Measurements from ENCODE around the gene AKAP8. TPM values are rescaled to one million over a fixed set of nuclear protein-coding genes. Genes with fewer than 3 reads are reported as not detected.

AKAP8 gene
- total RNA-seq, result 55.4 and 56.2 TPM in 2 replicates

DNA sequence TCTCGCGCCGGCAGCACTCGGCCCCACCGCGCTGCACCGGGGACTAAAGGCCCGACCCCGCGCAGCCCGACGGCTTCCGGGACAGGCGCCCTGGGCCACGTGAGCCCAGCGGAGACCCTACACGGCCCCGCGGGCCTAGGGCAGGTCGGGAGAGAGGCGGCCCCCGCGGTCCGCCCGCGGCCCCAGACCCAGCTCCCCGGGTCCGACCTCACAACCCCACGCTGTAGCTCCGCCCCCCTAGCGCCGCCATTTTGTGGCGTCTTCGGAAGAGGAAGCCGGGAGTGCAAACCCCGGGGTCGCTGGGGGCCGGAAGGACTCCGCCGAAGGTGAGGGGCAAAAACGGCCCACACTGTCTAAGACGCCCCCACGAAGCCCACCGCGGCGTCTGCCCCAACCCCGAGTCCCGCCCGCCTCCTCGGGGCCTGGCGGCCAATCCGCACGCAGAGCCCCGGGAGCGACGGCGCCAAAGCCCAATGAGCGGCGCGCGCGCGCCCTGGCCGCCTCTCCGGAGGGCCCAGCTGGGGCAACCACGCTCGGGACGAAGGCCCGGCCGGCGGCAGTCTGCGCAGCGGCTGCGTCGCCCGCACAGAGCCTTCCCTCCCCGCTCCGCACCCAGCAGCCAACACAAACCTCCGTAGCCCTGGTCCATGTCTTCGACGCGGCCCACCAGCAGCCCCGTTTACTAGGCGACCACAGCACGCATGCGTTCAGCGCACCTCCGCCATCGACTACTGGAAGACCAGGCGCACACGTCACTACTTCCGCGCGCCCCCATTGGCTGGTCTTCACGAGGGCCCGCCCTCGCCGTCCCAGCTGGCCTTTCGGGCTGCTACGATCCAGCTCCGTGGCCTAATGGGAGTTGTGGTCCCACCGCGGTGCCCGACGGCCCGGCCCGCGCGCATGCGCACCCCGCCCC lies at the start of gene AKAP8:
Gene AKAP8 (minus strand): TSS at position 705 of the 916 bp plus-strand sequence. CDS start 56 bp downstream, at position 649.
- peak within 1 kb of the TSS; percentile 86 for H3K4me3 Mint-ChIP-seq
- H3K9me3 Mint-ChIP-seq, result no peaks in the 10 kb centered on the region
- peak within 1 kb of the TSS; percentile 100 for H3K27ac Mint-ChIP-seq
- H3K36me3 Mint-ChIP-seq (ENCODE audit: low read depth), result peaks cover 18% of the 10 kb centered on the region
- peaks cover 2% of the 10 kb centered on the region for H3K27me3 Mint-ChIP-seq
- DNase-seq, result peak; percentile 99
- intact Hi-C loops (cut with micrococcal nuclease), result loop anchor here (1.0 to 5.0 kb wide), 6 partner anchors 40 to 254 kb away; partner anchors contain the start of gene BRD4
- peaks cover 33% of the 10 kb centered on the region for H3K4me1 Mint-ChIP-seq

DNA sequence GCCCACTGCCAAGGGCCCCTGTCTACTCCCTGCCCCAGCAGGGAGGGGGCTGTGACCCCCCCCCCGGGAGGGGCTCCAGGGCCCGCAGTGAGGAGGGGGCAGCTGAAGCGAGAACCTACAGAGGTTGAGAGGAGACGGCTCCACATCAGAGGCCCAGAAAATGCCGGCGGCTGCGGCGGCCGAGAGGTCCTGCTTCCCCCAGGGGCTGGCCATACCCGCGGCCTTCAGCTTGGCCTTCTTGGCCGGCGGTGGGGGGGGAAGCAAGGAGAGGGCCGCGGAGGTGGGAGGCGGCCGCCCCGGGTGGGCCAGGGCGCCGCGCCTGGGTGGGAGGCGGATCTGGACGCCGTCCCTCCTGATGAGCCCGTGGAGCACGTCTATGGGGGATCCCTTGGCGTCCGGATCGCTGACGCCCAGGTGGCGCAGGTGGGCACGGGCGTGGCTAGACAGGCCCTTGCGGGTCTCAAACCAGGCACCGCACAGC lies 48.4 kb upstream of the AKAP8 start:
- DNase-seq, result no peak
- intact Hi-C loops (cut with micrococcal nuclease), result no loop called here
- H3K36me3 Mint-ChIP-seq (ENCODE audit: low read depth), result peaks cover 50% of the 10 kb centered on the region
- H3K27ac Mint-ChIP-seq, result no peak overlapping the region
- peaks cover 23% of the 10 kb centered on the region for H3K4me1 Mint-ChIP-seq
- H3K4me3 Mint-ChIP-seq, result no peak overlapping the region
- H3K27me3 Mint-ChIP-seq, result peaks cover under 1% of the 10 kb centered on the region
- no peaks in the 10 kb centered on the region for H3K9me3 Mint-ChIP-seq

DNA sequence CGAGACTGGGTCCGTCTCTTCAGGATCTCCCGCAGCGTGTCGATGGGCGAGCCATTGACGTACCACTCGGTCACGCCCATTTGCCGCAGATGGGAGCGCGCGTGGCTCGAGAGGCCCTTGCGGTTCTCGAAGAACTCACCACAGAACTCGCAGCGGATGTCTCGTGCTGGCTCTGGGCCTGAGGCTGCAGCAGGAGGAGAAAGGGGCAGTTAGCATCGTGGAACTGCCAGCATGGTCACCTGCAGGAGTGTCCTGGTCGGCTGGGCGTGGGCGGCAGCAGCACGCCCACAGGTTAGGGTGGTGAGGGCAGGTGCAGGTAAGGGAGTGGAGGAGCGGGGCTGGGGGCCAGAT lies 47.7 kb upstream of the AKAP8 start:
- Mint-ChIP-seq H3K4me1 (peaks cover 22% of the 10 kb centered on the region), H3K4me3 (no peak overlapping the region), H3K9me3 (no peaks in the 10 kb centered on the region), H3K27ac (no peak overlapping the region), H3K27me3 (no peaks in the 10 kb centered on the region), H3K36me3 (ENCODE audit: low read depth) (peaks cover 56% of the 10 kb centered on the region)
- no peak for DNase-seq
- intact Hi-C loops (cut with micrococcal nuclease), result no loop called here

DNA sequence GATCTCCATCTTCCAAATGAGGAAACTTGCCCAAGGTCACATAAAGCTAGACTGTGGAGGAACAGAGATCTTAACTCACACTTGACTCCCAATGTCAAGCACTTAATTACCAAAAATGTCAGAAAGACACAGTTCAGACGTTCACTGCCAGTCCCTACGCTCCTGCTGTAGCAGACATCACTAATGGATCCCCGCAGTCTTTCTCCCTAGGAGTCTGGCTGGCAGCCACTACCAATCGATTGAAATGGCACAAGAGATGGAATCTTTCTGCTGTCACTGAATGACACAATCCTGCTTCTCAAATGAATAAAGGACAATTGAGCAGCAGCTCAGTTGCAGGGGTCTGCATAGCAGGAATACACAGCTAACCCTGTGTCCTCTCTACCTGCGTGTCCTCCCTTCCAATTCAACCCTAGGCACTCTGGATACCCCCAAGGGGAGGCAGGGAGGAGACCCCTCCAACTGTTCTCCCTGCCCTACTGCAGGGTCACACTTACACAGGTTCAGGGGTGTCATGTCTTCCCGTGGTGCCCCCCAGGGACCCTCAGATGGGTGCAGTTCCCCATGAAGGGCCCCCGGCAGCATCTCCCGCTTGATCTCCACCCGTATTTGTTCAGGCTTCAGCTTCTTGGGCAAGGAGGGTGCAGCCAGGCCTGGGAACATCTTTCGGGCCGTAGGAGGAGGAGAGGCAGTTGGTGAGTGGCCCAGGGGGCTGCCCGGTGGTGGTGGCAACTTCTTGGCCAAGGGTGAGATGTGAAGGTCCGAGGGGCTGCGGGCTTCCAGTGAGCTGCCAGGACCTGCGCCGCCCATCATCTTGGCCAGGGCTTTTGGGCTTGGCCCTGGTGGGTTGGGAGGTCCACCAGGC lies 47.1 kb upstream of the AKAP8 start:
- H3K36me3 Mint-ChIP-seq (ENCODE audit: low read depth), result peaks cover 59% of the 10 kb centered on the region
- no peak for DNase-seq
- peaks cover 19% of the 10 kb centered on the region for H3K4me1 Mint-ChIP-seq
- no peaks in the 10 kb centered on the region for H3K9me3 Mint-ChIP-seq
- no peaks in the 10 kb centered on the region for H3K27me3 Mint-ChIP-seq
- no peak overlapping the region for H3K4me3 Mint-ChIP-seq
- intact Hi-C loops (cut with micrococcal nuclease), result no loop called here
- H3K27ac Mint-ChIP-seq, result peak overlapping the region; percentile 19

DNA sequence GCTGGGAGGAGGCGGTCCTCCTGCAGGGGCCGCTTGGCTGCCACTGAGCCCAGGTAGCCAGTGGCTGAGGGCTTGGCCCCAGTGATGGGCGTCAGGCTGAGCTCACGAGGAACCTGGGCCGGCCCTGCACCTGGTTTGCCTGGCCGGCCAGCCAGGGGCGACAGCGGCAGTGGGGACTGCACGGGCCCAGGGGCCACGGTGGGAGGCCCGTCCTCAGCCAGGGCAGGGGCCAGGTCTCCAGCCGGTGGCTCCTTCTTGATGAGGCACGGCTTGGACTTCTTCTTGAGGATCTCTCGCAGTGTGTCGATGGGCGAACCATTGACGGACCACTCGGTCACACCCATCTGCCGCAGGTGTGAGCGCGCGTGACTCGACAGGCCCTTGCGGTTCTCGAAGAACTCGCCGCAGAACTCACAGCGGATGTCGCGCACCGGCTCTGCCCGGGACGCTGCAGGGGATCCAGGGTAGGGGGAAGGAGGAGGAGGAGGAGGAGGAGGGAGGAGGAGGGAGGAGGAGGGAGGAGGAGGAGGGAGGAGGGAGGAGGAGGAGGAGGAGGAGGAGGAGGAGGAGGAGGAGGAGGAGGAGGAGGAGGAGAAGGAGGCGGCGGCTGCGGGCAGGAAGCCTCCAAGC lies 45.8 kb upstream of the AKAP8 start:
- Mint-ChIP-seq H3K4me3 (no peak overlapping the region), H3K9me3 (no peaks in the 10 kb centered on the region), H3K4me1 (peaks cover 8% of the 10 kb centered on the region), H3K27ac (no peak overlapping the region), H3K36me3 (ENCODE audit: low read depth) (peaks cover 54% of the 10 kb centered on the region), H3K27me3 (no peaks in the 10 kb centered on the region)
- no peak for DNase-seq
- intact Hi-C loops (cut with micrococcal nuclease), result no loop called here

DNA sequence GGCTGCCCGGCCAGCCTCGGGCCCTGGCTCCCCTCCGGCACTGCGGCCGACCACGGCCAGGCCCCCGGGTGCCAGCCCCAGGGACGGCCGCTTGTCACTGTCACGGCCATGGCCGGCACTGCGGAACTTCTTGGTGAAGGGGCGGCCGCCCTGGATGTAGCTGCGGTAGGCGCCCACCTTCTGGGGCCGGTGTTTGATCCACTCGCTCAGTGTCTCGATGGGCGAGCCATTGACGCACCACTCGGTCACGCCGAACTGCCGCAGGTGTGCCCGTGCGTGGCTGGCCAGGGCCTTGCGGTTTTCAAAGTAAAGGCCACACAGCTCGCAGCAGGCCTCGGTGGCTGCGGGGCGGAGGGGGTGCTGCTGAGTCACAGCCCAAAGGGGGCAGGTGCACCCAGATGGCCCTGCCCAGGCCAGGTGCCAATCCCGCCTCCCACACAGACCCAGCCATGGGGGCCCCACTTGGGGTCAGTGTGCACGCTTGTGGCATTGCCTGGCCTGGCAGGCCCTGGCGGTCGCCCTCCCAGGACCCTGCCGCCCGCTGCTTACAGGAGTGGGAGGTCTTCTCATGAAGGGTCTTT lies 45.2 kb upstream of the AKAP8 start:
- no peak for DNase-seq
- Mint-ChIP-seq H3K4me3 (no peak overlapping the region), H3K27me3 (no peaks in the 10 kb centered on the region), H3K27ac (no peak overlapping the region), H3K36me3 (ENCODE audit: low read depth) (peaks cover 54% of the 10 kb centered on the region), H3K4me1 (peaks cover 10% of the 10 kb centered on the region), H3K9me3 (no peaks in the 10 kb centered on the region)
- intact Hi-C loops (cut with micrococcal nuclease), result no loop called here

DNA sequence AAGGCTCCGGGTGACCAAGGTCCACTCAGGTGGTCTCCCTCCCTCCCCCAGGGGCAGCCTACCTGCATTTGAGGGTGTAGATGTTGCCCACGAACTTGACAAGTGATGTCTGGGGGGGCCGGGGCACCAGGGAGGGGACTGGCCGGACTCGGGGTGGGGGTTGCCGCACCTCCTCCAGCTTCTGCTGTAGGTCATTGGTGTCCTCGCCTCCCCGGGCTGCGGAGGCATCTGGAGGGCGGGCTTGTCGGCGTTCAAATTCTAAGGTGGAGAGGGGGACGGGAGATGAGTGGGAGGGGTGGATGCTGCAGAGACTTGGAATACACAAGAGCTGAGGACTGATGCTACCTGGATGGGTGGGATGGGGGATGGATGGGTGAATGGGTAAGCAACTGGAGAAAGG lies 44.5 kb upstream of the AKAP8 start:
- H3K4me1 Mint-ChIP-seq, result peaks cover 15% of the 10 kb centered on the region
- no peaks in the 10 kb centered on the region for H3K9me3 Mint-ChIP-seq
- H3K4me3 Mint-ChIP-seq, result no peak overlapping the region
- intact Hi-C loops (cut with micrococcal nuclease), result no loop called here
- H3K36me3 Mint-ChIP-seq (ENCODE audit: low read depth), result peaks cover 54% of the 10 kb centered on the region
- DNase-seq, result no peak
- no peak overlapping the region for H3K27ac Mint-ChIP-seq
- H3K27me3 Mint-ChIP-seq, result no peaks in the 10 kb centered on the region

DNA sequence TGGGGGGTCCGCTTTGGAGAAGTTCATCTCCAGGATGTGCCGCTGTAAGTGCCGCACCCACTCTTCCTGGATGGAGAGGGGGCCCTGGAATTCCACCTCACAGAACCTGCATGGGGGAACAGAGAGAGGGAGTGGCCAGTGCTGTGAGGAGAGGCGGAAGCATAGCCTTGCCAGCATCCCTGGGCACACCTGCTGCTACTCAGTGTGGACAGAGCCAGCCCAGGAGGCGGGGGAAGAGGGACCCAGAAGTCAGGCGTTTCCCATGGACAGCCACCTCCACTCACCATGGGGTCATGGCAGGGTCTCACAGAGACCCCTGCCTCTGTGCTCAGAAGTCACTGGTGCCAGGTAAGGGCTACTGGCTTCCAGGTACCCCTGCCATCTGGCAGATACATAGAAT lies 43.5 kb upstream of the AKAP8 start:
- no peaks in the 10 kb centered on the region for H3K9me3 Mint-ChIP-seq
- H3K4me3 Mint-ChIP-seq, result no peak overlapping the region
- H3K4me1 Mint-ChIP-seq, result peaks cover 15% of the 10 kb centered on the region
- DNase-seq, result no peak
- H3K27me3 Mint-ChIP-seq, result no peaks in the 10 kb centered on the region
- H3K27ac Mint-ChIP-seq, result no peak overlapping the region
- intact Hi-C loops (cut with micrococcal nuclease), result no loop called here
- peaks cover 56% of the 10 kb centered on the region for H3K36me3 Mint-ChIP-seq (ENCODE audit: low read depth)

DNA sequence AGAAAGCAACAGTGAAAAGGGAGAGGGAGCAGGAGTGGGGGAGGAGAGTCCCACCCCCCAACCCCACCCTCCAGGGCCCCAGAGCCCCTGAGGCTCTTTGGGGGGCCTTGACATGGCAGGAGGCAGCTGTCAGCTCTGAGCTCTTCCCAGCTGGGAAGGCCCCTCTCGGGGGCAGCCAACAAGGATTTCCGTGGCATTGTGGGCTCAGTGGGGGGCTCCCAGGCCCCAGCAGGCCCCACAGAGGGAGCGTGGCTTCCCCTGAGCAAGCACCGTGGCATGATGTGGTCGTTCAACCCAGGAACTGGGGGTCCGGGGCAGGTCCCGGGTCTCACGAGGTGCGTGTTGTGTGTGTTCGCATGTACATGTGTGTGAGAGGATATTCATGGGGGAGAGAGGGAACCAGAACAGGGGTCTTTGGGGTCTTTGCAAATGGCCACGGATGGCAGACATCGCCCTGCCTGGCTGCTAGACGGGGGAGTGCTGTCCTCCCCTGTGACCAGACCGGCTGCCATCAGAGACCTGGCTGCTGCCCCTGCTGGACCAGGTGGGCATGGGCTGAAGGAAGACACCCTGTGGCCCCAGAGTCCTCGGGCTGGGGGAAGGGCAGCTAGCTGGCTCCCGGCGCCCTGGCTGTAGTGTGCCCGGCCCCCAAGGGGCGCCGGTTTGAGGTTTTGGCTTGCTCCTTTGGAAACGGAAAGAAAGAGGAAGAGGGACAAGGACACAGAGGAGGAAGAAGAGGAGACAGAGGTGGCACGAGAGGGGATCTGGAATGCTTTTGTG lies 42.9 kb upstream of the AKAP8 start:
- intact Hi-C loops (cut with micrococcal nuclease), result no loop called here
- Mint-ChIP-seq H3K36me3 (ENCODE audit: low read depth) (peaks cover 54% of the 10 kb centered on the region), H3K9me3 (no peaks in the 10 kb centered on the region), H3K27ac (no peak overlapping the region), H3K4me1 (peaks cover 21% of the 10 kb centered on the region), H3K4me3 (no peak overlapping the region), H3K27me3 (no peaks in the 10 kb centered on the region)
- DNase-seq, result no peak

DNA sequence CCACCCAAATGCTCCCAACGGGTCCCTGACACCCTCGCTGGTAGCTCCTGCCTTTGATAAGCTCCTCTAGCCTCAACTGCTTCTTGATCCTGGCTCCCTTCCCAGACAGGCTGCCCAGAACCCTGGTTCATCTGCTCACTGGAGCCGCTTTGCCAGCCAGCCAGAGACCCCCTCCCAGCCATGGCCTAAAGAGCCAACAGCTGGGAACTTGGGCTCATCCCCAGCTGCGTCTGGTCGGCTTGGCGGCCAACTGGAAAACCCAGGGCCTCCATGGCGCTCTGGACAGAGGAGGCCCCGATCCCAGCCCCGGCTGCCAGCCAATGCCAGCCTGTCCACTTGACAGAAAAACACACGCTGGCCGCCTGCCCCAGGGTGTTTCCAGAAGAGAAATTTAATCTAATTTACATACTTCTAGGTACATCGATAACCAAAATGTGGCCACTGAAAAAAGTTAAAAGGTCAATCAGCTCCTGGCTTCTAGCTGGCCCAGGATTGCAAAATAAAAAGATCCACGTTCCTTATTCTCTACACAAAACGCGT lies 42.2 kb upstream of the AKAP8 start:
- H3K27me3 Mint-ChIP-seq, result no peaks in the 10 kb centered on the region
- H3K4me3 Mint-ChIP-seq, result no peak overlapping the region
- intact Hi-C loops (cut with micrococcal nuclease), result no loop called here
- DNase-seq, result no peak
- H3K4me1 Mint-ChIP-seq, result peaks cover 26% of the 10 kb centered on the region
- peaks cover 47% of the 10 kb centered on the region for H3K36me3 Mint-ChIP-seq (ENCODE audit: low read depth)
- H3K27ac Mint-ChIP-seq, result no peak overlapping the region
- no peaks in the 10 kb centered on the region for H3K9me3 Mint-ChIP-seq

DNA sequence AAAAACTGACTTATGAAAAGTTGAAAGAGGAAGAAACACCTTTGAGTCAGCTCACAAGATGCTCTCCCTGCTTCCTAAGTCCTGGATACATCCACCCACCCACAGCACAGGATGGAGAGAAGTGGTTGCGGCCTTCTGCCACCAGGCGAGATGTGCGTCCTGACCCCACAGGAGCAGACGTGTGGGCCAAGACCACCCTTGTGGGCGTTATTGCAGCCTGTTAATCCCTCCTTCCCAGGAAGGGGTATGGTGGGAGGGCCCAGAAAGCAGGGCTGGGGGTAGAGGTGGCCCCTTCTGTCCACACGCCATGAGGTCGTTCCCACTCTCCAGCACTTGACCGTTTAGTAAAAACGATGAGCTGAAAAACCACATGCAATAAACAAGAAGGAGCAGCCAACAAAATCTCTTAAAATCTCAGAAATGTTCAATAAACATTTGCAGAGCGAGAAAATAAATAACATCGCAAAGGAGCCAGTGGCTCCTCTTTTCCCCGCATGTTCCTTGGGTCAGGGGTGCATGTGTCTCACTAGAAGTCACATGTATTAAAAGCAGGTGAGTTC lies 41.6 kb upstream of the AKAP8 start:
- H3K36me3 Mint-ChIP-seq (ENCODE audit: low read depth), result peaks cover 46% of the 10 kb centered on the region

DNA sequence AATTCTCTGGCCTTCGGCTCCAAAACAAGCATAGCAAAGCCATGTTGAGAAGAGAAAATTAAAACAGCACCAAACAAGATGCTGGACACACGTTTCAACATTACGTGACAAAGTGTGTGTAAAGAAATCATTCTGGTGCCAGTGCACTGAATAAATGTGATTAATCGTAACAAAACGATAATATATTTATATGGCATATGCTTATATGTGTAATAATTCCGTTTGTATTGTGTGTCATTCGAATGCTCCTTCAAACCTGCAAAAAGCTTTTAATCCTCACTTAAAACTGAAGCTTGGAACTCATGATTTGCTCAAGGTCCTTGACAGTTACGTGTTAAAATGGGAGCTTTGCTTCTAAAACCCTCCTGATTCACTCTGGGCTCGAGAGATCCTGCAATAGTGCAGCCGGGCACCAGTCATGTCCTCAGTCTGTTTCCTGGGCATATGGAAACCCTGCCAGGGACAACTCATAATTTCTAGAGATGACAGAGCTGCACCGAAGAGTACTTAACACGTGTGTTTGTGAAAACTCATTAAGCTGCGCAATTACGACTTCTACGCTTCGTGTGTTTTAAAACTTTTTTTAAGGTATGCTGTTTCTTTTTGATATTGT lies 39.9 kb upstream of the AKAP8 start:
- peaks cover 33% of the 10 kb centered on the region for H3K4me1 Mint-ChIP-seq
- H3K9me3 Mint-ChIP-seq, result no peaks in the 10 kb centered on the region
- DNase-seq, result no peak
- H3K27me3 Mint-ChIP-seq, result no peaks in the 10 kb centered on the region
- H3K36me3 Mint-ChIP-seq (ENCODE audit: low read depth), result peaks cover 41% of the 10 kb centered on the region
- intact Hi-C loops (cut with micrococcal nuclease), result loop anchor here (1.0 to 5.0 kb wide), 6 partner anchors 13 to 242 kb away; partner anchors contain the start of gene AKAP8
- peak overlapping the region; percentile 100 for H3K27ac Mint-ChIP-seq
- peak overlapping the region; percentile 100 for H3K4me3 Mint-ChIP-seq

More for the DNA sequence above, 41.6 kb upstream of the AKAP8 start:
- peaks cover 30% of the 10 kb centered on the region for H3K4me1 Mint-ChIP-seq
- H3K4me3 Mint-ChIP-seq, result no peak overlapping the region
- no peak overlapping the region for H3K27ac Mint-ChIP-seq
- no peak for DNase-seq
- H3K27me3 Mint-ChIP-seq, result no peaks in the 10 kb centered on the region
- no peaks in the 10 kb centered on the region for H3K9me3 Mint-ChIP-seq
- intact Hi-C loops (cut with micrococcal nuclease), result no loop called here
